ENCODE results near the gene LRP6. TPM values are rescaled to one million over a fixed set of nuclear protein-coding genes. Genes with fewer than 3 reads are reported as not detected.
A peak's percentile ranks its signal among the peaks of the same experiment; 100 is the strongest.

The LRP6 gene
- total RNA-seq, 1 experiment from 2014 or later, result 62.4 TPM

GRCh38 chr12:12091977-12092663, 174.7 kb downstream of the LRP6 start:
- Histone ChIP-seq H2BK20ac (ENCODE audit: low read depth, low read length, poor library complexity, severe bottlenecking) (no peak overlapping the region), H3K9me3 (ENCODE audit: control insufficient read depth, low read depth, low read length) (no peaks in the 10 kb centered on the region), H3K79me1 (ENCODE audit: insufficient read depth, low read depth, low read length, poor library complexity, severe bottlenecking) (no peaks in the 10 kb centered on the region), H3K4me1 (ENCODE audit: insufficient read depth, low read length) (peaks cover 6% of the 10 kb centered on the region; the same call in 1 of the 2 replicates), H4K8ac (replicated peaks; ENCODE audit: insufficient read length, low read depth, low read length) (no peak overlapping the region), H2BK5ac (ENCODE audit: insufficient read length, low read length) (no peak overlapping the region), H4K91ac (ENCODE audit: insufficient read length, low read depth, low read length) (no peak overlapping the region), H3K14ac (ENCODE audit: insufficient read depth, low read length) (no peak overlapping the region), H2BK120ac (ENCODE audit: low read depth, low read length, poor library complexity, severe bottlenecking) (no peak overlapping the region), H2AK5ac (ENCODE audit: insufficient read length, low read length) (no peak overlapping the region), H3K27ac (ENCODE audit: insufficient read length, low read depth, low read length) (no peak overlapping the region), H3T11ph (ENCODE audit: low read length) (no peak overlapping the region), H3K23ac (ENCODE audit: insufficient read length, low read depth, low read length) (no peak overlapping the region), H3K4ac (ENCODE audit: low read depth, low read length) (no peak overlapping the region), H4K5ac (ENCODE audit: insufficient read length, low read depth, low read length) (no peak overlapping the region), H3K4me2 (ENCODE audit: insufficient read depth, insufficient read length, low read length) (no peak overlapping the region), H3K79me2 (ENCODE audit: insufficient read depth, low read length) (no peaks in the 10 kb centered on the region), H2BK15ac (ENCODE audit: low read depth, low read length) (no peak overlapping the region), H3K27me3 (ENCODE audit: insufficient read depth, low read length) (no peaks in the 10 kb centered on the region), H2AFZ (ENCODE audit: low read length) (no peak overlapping the region), H3K23me2 (ENCODE audit: insufficient read length, low read depth, low read length, poor library complexity, severe bottlenecking) (no peaks in the 10 kb centered on the region), H3K56ac (ENCODE audit: insufficient read length, low read depth, low read length) (no peak overlapping the region), H3K9ac (ENCODE audit: extremely low read depth, insufficient read length, low read length) (no peak overlapping the region), H2BK12ac (ENCODE audit: insufficient read length, low read depth, low read length) (no peak overlapping the region), H3K18ac (ENCODE audit: insufficient read length, low read depth, low read length) (no peak overlapping the region), H4K20me1 (ENCODE audit: control insufficient read depth, insufficient read depth, insufficient read length) (no peaks in the 10 kb centered on the region)
- TF ChIP-seq CTCF (conservative IDR thresholded peaks at IDR 0.05), result no peak
- Mint-ChIP-seq H3K4me1 (peaks cover 15 to 22% of the 10 kb centered on the region in 2 experiments), H3K36me3 (ENCODE audit: insufficient read depth in 1 of 3, low read depth in 3 of 3) (peaks cover 0 to 2% (median 2%) of the 10 kb centered on the region in 3 experiments; a peak in 4 of 7 replicates), H3K27ac (peak overlapping the region in 1 of 3 experiments; percentile 68; a peak in 1 of 7 replicates), H3K27me3 (ENCODE audit: low read depth) (no peaks in the 10 kb centered on the region), H3K4me3 (no peak overlapping the region), H3K9me3 (no peaks in the 10 kb centered on the region)
- DNase-seq, result peak; percentile 49
- WGBS (ENCODE audit: extremely low coverage, insufficient read length, low lambda C conversion rate), result no CpG with 5 or more reads among the region's 14 CpGs
